Karpas-422 (cell line): ENCODE measurements around the gene CCDC80. TPM values are rescaled to one million over a fixed set of nuclear protein-coding genes. Genes with fewer than 3 reads are reported as not detected.
A peak's percentile ranks its signal among the peaks of the same experiment; 100 is the strongest.

ENCODE experiments used
- DNase-seq: peaks from one replicate; pipeline ENCODE4 v3.0.0-alpha.2; 2015
- H2AFZ ChIP-seq: fragments of 200-600 bp; sonication (generic); 2 replicates; pipeline ENCODE4 v1.6.1; 2014; ENCODE audit warnings: antibody characterized with exemption, low read length, mixed read lengths
- H3K27ac ChIP-seq: fragments of 200-600 bp; sonication (generic); 2 replicates; pipeline ENCODE4 v1.5.1; 2014; ENCODE audit warnings: mild to moderate bottlenecking, low read length, moderate library complexity
- H3K27me3 ChIP-seq: fragments of 200-600 bp; sonication (generic); 2 replicates; pipeline ENCODE4 v1.6.1; 2014; ENCODE audit warnings: low read length, mixed read lengths
- H3K36me3 ChIP-seq: fragments of 200-600 bp; sonication (generic); 2 replicates; pipeline ENCODE4 v1.6.1; 2014; ENCODE audit warnings: low read length, mixed read lengths; ENCODE audit not compliant: insufficient read depth
- H3K4me1 ChIP-seq: fragments of 200-600 bp; sonication (generic); 2 replicates; pipeline ENCODE4 v1.6.1; 2014; ENCODE audit warnings: mild to moderate bottlenecking, low read length, mixed read lengths
- H3K4me2 ChIP-seq: fragments of 200-600 bp; sonication (generic); 2 replicates; pipeline ENCODE4 v1.6.1; 2014; ENCODE audit warnings: low read length, low read depth, mild to moderate bottlenecking; ENCODE audit not compliant: poor library complexity, severe bottlenecking
- H3K4me3 ChIP-seq: fragments of 200-600 bp; sonication (generic); 2 replicates; pipeline ENCODE4 v1.5.1; 2014; ENCODE audit warnings: mild to moderate bottlenecking, antibody characterized with exemption, low read length, mixed read lengths
- H3K79me2 ChIP-seq: fragments of 200-600 bp; sonication (generic); 2 replicates; pipeline ENCODE4 v1.6.1; 2014; ENCODE audit warnings: mild to moderate bottlenecking, low read length, mixed read lengths
- H3K9ac ChIP-seq: fragments of 200-600 bp; sonication (generic); 2 replicates; pipeline ENCODE4 v1.6.0; 2014; ENCODE audit warnings: low read length
- H3K9me2 ChIP-seq: fragments of 200-600 bp; sonication (generic), shearing (Covaris generic); replicated peaks from 2 replicates; pipeline ENCODE4 v1.6.0; 2014; ENCODE audit warnings: mild to moderate bottlenecking, low read length, moderate library complexity; ENCODE audit not compliant: insufficient read depth
- H3K9me3 ChIP-seq: fragments of 300-700, 200-600 bp; sonication (generic); 2 replicates; pipeline ENCODE4 v1.6.1; 2014; ENCODE audit warnings: low read length, mixed read lengths
- H4K20me1 ChIP-seq: fragments of 200-600 bp; sonication (generic); 2 replicates; pipeline ENCODE4 v1.6.1; 2014; ENCODE audit warnings: mild to moderate bottlenecking, antibody characterized with exemption, low read length, low read depth; ENCODE audit not compliant: insufficient read depth
- total RNA-seq: library from RNA; depleted of rRNA; stranded (reverse); fragments of >200 nt; shearing (Covaris generic); gene quantifications from 2 replicates; pipeline ENCODE4 v1.2.3, GENCODE V29; 2014; ENCODE audit warnings: low replicate concordance

CCDC80 gene
- total RNA-seq, 1 experiment from 2014 or later: not detected

DNA sequence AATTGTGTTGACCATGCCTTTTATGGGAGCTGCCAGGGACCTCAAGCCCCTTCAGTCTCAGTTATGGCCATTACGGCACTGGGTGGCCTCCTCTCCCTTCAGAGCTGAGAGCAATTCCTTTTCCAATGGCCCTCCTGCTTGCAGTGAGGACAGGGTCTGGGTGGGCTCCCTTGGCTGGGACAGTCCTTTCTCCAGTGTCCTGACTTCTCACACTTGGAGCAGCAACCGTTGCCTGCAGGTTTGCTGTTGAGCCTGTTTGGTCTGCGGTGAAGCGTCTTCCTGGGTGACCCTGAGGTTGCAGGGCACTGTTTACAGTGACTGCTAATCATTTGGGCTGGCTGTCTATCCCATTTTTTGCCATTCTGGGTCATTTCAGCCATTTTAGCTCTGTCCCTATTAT is 3.5 kb upstream of the CCDC80 start:
- no peaks in the 10 kb centered on the region for H3K79me2 ChIP-seq
- H3K9me2 ChIP-seq: no peaks in the 10 kb centered on the region
- no peak overlapping the region for H3K9ac ChIP-seq
- H3K4me2 ChIP-seq: no peak overlapping the region
- H3K27ac ChIP-seq: no peak overlapping the region
- H3K4me1 ChIP-seq: peaks cover 12% of the 10 kb centered on the region
- H3K36me3 ChIP-seq: no peaks in the 10 kb centered on the region
- H3K9me3 ChIP-seq: no peaks in the 10 kb centered on the region
- H4K20me1 ChIP-seq: no peaks in the 10 kb centered on the region
- H3K27me3 ChIP-seq: no peaks in the 10 kb centered on the region
- H2AFZ ChIP-seq: no peak overlapping the region
- DNase-seq: no peak
- H3K4me3 ChIP-seq: no peak overlapping the region

DNA sequence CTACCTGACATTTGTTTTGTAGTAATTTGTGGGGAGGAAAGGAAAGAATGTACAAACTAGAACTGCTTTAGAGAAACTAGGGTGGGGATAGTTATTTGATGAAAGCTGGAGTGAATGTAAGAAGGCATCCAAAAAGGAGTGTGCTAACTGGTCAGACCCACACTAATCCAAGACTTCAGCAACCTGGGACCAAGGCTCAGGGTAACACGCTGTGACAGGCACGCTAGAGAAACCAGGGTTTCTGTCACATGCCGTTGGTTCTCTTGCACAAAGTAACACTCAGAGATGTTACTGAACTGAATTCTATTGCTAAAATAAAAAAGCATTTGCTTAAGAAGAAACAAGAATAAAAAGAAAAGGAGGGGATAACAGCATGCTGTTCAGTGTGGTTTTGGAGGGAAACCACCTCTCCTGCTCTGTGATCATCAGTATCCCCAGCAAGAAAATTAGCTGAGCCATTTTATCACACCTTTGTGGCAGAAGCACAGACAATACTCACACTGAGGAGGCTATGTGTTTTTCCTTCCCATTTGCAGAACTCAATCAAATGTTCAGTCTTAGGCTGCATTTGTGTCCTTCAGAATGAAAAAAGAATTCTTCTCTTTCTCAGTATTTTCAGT is 2.8 kb upstream of the CCDC80 start:
- no peaks in the 10 kb centered on the region for H3K27me3 ChIP-seq
- H3K36me3 ChIP-seq: no peaks in the 10 kb centered on the region
- no peak overlapping the region for H3K27ac ChIP-seq
- no peaks in the 10 kb centered on the region for H3K79me2 ChIP-seq
- H3K9ac ChIP-seq: no peak overlapping the region
- H3K4me3 ChIP-seq: peak overlapping the region; percentile 49; the same call in 1 of the 2 replicates
- peaks cover 12% of the 10 kb centered on the region for H3K4me1 ChIP-seq
- no peaks in the 10 kb centered on the region for H4K20me1 ChIP-seq
- no peaks in the 10 kb centered on the region for H3K9me3 ChIP-seq
- H2AFZ ChIP-seq: peak overlapping the region; percentile 42; the same call in 1 of the 2 replicates
- H3K9me2 ChIP-seq: no peaks in the 10 kb centered on the region
- no peak for DNase-seq
- H3K4me2 ChIP-seq: peak overlapping the region; percentile 57

DNA sequence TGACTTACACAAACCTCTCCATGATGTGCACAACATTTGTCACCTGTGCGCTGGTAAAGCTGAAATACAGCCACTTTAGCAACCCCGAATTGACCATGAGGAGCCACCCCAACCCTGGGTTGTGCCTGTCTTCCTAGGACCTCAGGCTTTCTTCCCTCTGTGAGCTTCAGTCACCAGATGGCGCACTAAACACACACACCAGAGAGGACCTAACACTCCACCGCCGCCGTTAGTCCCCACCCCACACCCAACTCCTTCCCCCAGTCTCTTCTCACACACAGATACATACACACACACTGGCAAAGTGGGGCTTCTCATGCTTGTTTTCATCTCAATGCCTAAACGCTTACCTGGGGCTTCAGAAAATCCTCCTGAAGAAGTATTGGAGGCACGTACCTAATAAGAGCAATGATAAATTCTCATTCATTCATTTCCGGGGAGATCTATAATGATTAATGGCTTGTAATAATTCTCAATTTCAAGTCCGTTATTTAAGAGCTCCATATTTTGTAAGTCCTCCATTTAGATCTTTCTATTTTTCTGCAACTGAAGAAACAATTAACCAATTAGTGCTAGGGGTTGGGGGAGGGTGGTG is 2.1 kb upstream of the CCDC80 start:
- H3K9ac ChIP-seq: peak overlapping the region; percentile 40
- DNase-seq: peak; percentile 91
- H2AFZ ChIP-seq: peak overlapping the region; percentile 42; the same call in 1 of the 2 replicates
- peaks cover 12% of the 10 kb centered on the region for H3K4me1 ChIP-seq
- no peaks in the 10 kb centered on the region for H3K9me3 ChIP-seq
- H4K20me1 ChIP-seq: no peaks in the 10 kb centered on the region
- no peaks in the 10 kb centered on the region for H3K79me2 ChIP-seq
- peak overlapping the region; percentile 49 for H3K4me3 ChIP-seq
- no peak overlapping the region for H3K27ac ChIP-seq
- no peaks in the 10 kb centered on the region for H3K27me3 ChIP-seq
- peak overlapping the region; percentile 57 for H3K4me2 ChIP-seq
- no peaks in the 10 kb centered on the region for H3K9me2 ChIP-seq
- H3K36me3 ChIP-seq: no peaks in the 10 kb centered on the region

DNA sequence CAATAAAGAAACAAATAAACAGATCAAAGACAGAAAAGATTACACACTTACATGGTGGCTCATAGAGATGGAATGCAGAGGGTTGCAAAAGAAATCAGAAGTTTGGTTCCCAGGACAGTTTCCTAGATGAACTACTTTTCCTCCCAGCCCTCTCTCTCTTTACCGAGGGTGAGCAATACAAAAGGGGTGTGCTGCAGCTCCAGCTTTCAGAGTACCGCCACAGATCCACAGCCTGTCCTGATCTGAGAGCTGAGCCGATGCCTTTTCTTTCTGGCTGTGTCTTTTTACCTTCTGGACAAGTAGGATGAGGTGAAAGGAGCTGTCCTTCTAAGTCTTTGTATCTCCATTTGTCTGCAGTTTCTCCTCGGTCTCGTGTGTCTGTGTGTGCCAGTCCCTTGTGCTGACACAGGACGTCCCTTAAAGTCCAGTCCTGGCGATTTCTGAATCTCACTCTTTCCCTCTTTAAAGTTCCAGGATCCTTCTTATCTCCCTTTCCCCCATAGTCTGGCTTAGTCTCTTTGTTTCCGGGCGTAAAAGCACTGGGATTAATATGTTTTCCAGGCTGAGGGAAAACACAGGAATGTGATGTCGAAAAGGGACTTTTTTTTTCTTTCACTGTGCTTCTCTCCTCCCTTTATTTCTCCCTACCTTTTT is 540 bp downstream of the CCDC80 start:
- no peak overlapping the region for H3K27ac ChIP-seq
- no peaks in the 10 kb centered on the region for H3K36me3 ChIP-seq
- H3K4me2 ChIP-seq: no peak overlapping the region

DNA sequence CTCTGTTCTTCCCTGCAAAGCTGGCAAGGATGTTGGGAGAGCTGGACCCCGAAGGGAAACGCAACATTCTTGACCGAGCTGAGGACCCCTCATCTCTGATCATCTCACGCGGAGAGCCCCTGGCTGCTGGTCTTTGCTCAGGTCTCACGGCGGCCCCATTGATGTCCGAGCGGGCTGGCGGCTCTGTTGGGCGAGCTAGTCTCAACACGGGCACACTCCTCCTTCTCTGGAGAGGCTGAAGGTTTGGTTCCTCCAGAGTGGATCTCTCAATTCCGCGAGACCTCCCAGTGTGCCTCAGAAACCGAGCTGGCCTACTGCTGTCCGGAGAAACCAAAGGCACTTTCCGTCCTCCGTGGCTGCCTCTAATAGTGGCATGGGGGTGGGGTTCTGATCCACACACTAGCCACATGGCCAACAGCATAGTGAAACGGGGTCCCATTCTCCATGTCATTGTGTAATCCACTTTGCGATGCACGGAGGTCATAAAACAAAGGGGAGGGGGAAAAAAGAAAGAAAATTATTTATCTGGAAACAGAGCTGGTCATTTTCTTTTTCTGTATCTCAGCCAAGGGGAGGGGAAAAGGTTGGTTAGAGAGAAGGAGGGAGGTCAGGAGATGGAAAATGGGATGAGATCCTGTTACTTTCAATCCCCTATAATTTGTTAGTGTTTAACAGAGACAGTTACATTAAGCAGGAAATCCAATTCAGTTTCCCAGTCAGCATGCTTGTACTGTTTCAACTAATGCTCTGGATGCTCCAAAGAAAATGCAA is 1.3 kb downstream of the CCDC80 start:
- no peak overlapping the region for H3K4me2 ChIP-seq
- no peaks in the 10 kb centered on the region for H4K20me1 ChIP-seq
- no peak for DNase-seq
- no peaks in the 10 kb centered on the region for H3K79me2 ChIP-seq
- H3K36me3 ChIP-seq: no peaks in the 10 kb centered on the region
- no peak overlapping the region for H3K9ac ChIP-seq
- no peak overlapping the region for H3K27ac ChIP-seq
- no peaks in the 10 kb centered on the region for H3K9me3 ChIP-seq
- H3K4me3 ChIP-seq: no peak overlapping the region
- H3K9me2 ChIP-seq: no peaks in the 10 kb centered on the region
- H3K27me3 ChIP-seq: no peaks in the 10 kb centered on the region
- H2AFZ ChIP-seq: no peak overlapping the region
- H3K4me1 ChIP-seq: peaks cover 12% of the 10 kb centered on the region

More for the DNA sequence above, 540 bp downstream of the CCDC80 start:
- Histone ChIP-seq H4K20me1 (no peaks in the 10 kb centered on the region), H3K9ac (no peak overlapping the region), H2AFZ (no peak overlapping the region), H3K9me2 (no peaks in the 10 kb centered on the region), H3K4me3 (no peak overlapping the region), H3K27me3 (no peaks in the 10 kb centered on the region), H3K4me1 (peaks cover 12% of the 10 kb centered on the region), H3K79me2 (no peaks in the 10 kb centered on the region), H3K9me3 (no peaks in the 10 kb centered on the region)
- no peak for DNase-seq

DNA sequence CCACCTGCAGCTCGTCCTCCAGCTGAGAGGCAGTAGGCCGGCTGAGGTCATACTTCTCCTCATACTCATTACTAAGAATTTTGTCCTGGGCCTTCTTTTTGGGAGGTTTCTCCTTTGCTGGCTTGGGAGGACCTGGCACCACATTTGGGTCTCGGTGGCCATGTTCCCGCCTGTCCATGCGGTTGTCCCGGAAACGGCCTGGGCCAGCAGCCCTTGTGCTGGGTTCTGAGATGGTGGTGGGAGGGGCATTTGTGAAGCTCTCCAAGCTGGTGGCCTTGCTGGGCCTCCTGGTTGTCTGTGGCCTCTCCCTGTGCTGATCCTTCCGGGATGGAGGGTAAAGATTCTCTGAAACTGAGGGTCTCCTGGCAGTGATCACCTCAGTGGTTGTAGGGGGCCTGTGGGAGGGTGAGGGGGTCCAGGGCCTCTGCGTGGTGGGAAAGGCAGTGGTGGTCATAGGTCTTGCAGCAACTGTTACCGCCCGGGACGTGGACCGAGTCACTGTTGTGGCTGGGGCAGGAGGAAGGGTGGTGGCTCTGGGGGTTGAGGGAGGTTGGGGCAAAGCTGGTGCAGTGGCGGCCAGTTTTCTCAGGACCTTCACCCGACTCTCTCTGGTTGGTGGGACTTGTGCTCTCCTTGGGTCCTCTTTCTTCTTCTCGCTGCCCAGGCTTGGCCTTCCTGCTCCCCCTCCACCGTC is 2.5 kb downstream of the CCDC80 start:
- Histone ChIP-seq H3K36me3 (no peaks in the 10 kb centered on the region), H3K4me2 (no peak overlapping the region), H3K9me2 (no peaks in the 10 kb centered on the region), H4K20me1 (no peaks in the 10 kb centered on the region), H3K4me3 (no peak overlapping the region), H3K9me3 (no peaks in the 10 kb centered on the region), H3K27ac (no peak overlapping the region), H2AFZ (no peak overlapping the region), H3K4me1 (peaks cover 9% of the 10 kb centered on the region), H3K27me3 (no peaks in the 10 kb centered on the region), H3K79me2 (no peaks in the 10 kb centered on the region), H3K9ac (no peak overlapping the region)
- no peak for DNase-seq

DNA sequence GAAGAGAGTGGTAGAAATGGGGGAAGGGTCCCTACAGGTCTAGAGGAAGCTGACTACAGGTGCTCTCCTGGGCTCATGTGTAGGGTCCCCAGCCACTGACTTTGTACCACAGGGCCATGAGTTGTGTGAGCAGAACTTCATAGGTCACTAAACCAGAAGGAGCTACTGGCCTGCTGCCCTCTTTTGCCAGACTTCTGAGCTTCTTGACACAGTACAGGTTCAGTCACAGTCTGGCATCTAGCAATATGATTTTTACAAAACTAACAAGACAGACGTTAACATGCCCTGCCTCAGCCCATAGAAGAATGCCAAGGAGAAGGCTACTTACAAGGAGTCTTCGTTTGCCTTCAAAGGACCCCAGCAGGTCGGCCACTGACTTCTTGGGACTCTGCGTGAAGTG is 3.2 kb downstream of the CCDC80 start:
- DNase-seq: no peak
- no peaks in the 10 kb centered on the region for H3K36me3 ChIP-seq
- H3K79me2 ChIP-seq: no peaks in the 10 kb centered on the region
- no peaks in the 10 kb centered on the region for H3K9me2 ChIP-seq
- no peaks in the 10 kb centered on the region for H3K9me3 ChIP-seq
- H2AFZ ChIP-seq: no peak overlapping the region
- H3K4me1 ChIP-seq: peaks cover 2% of the 10 kb centered on the region; the same call in 1 of the 2 replicates
- no peaks in the 10 kb centered on the region for H4K20me1 ChIP-seq
- no peak overlapping the region for H3K4me3 ChIP-seq
- no peak overlapping the region for H3K4me2 ChIP-seq
- H3K27ac ChIP-seq: no peak overlapping the region
- no peak overlapping the region for H3K9ac ChIP-seq
- H3K27me3 ChIP-seq: no peaks in the 10 kb centered on the region
